ENCODE data around the gene SAFB2.

SAFB2 gene

DNA sequence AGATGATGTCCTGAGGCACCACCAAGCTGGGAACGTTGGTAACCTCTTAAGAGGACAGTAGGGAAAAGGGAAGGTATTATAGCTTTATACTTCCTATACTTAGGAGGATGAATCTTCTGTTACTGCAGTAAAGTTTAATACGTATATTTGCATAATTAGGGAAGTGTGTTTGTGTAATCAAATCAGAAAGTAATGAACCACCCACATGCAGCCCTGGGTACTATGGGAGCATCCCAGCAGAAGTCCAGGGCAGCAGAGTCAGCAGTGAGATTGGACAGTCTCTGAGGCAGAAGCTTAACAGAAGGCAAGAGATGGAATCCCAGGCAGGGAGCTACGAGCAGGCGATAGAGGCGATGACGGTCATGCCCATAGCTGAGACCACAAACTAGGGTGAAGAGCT lies 12.9 kb upstream of the SAFB2 start:
- Histone ChIP-seq H3K36me3 (ENCODE audit: insufficient read depth, low read length) (peaks cover 77% of the 10 kb centered on the region), H3K4me3 (ENCODE audit: low read depth, low read length, poor library complexity, severe bottlenecking) (no peak overlapping the region), H3K9me2 (ENCODE audit: low read depth, low read length) (no peaks in the 10 kb centered on the region), H3K4me2 (ENCODE audit: low read length) (no peak overlapping the region), H3K27ac (ENCODE audit: low read depth, low read length, poor library complexity, severe bottlenecking) (no peak overlapping the region), H3K79me2 (ENCODE audit: insufficient read depth, low read length) (peaks cover 98% of the 10 kb centered on the region), H3K9me3 (ENCODE audit: low read length) (no peaks in the 10 kb centered on the region), H4K20me1 (ENCODE audit: insufficient read depth, low read length) (peaks cover 10% of the 10 kb centered on the region; the same call in 1 of the 2 replicates), H3K4me1 (ENCODE audit: insufficient read depth, low read length, severe bottlenecking) (no peaks in the 10 kb centered on the region), H2AFZ (ENCODE audit: low read length) (no peak overlapping the region), H3K27me3 (ENCODE audit: insufficient read depth, low read length) (no peaks in the 10 kb centered on the region), H3F3A (ENCODE audit: insufficient read depth, low read length) (no peaks in the 10 kb centered on the region; the same call in 1 of the 2 replicates), H3K9ac (ENCODE audit: low read length) (no peak overlapping the region)
- TF ChIP-seq EZH2 (IDR thresholded peaks at IDR 0.05; ENCODE audit: borderline replicate concordance, low read length) (no peak), CTCF (IDR thresholded peaks at IDR 0.05; ENCODE audit: low read length) (no peak)

- Histone ChIP-seq H3K9me2 (ENCODE audit: low read depth, low read length) (no peaks in the 10 kb centered on the region), H3K9ac (ENCODE audit: low read length) (no peak overlapping the region), H3K4me2 (ENCODE audit: low read length) (no peak overlapping the region), H3K4me3 (ENCODE audit: low read depth, low read length, poor library complexity, severe bottlenecking) (no peak overlapping the region), H3K79me2 (ENCODE audit: insufficient read depth, low read length) (peaks cover 99% of the 10 kb centered on the region), H3K36me3 (ENCODE audit: insufficient read depth, low read length) (peaks cover 87% of the 10 kb centered on the region), H4K20me1 (ENCODE audit: insufficient read depth, low read length) (peaks cover 19% of the 10 kb centered on the region; the same call in 1 of the 2 replicates), H3K27me3 (ENCODE audit: insufficient read depth, low read length) (no peaks in the 10 kb centered on the region), H2AFZ (ENCODE audit: low read length) (no peak overlapping the region), H3K9me3 (ENCODE audit: low read length) (no peaks in the 10 kb centered on the region), H3K27ac (ENCODE audit: low read depth, low read length, poor library complexity, severe bottlenecking) (no peak overlapping the region), H3K4me1 (ENCODE audit: insufficient read depth, low read length, severe bottlenecking) (peaks cover 22% of the 10 kb centered on the region), H3F3A (ENCODE audit: insufficient read depth, low read length) (no peaks in the 10 kb centered on the region; the same call in 1 of the 2 replicates)
- TF ChIP-seq EZH2 (IDR thresholded peaks at IDR 0.05; ENCODE audit: borderline replicate concordance, low read length) (no peak), CTCF (IDR thresholded peaks at IDR 0.05; ENCODE audit: low read length) (no peak)
Observed at GRCh38 chr19:5632657-5633056, 10.1 kb upstream of the SAFB2 start.

DNA sequence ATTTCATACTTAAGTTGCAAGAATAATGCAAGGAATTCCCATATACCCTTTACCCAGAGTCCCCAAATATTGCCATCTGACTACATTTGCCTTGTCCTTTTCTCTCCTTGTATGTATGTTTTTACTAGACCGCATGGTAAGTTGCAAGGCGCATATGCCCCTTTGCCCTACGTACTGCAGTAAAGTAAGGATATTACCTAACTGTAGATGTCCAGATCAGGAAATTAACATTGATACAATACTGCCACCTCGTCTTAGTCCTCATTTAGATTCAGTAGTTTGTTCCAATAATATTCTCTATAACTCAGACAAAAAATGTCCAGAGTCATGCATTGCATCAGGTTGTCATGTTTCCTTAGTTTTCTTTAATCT lies 9.7 kb upstream of the SAFB2 start:
- H3K9me3 ChIP-seq (ENCODE audit: low read length), result no peaks in the 10 kb centered on the region
- no peaks in the 10 kb centered on the region for H3K27me3 ChIP-seq (ENCODE audit: insufficient read depth, low read length)
- TF ChIP-seq EZH2 (IDR thresholded peaks at IDR 0.05; ENCODE audit: borderline replicate concordance, low read length) (no peak), CTCF (IDR thresholded peaks at IDR 0.05; ENCODE audit: low read length) (no peak)
- no peak overlapping the region for H3K9ac ChIP-seq (ENCODE audit: low read length)
- H3K9me2 ChIP-seq (ENCODE audit: low read depth, low read length), result no peaks in the 10 kb centered on the region
- H2AFZ ChIP-seq (ENCODE audit: low read length), result no peak overlapping the region
- H3K4me2 ChIP-seq (ENCODE audit: low read length), result no peak overlapping the region
- H3K4me1 ChIP-seq (ENCODE audit: insufficient read depth, low read length, severe bottlenecking), result peaks cover 27% of the 10 kb centered on the region
- H3K79me2 ChIP-seq (ENCODE audit: insufficient read depth, low read length), result peaks cover 99% of the 10 kb centered on the region
- H3F3A ChIP-seq (ENCODE audit: insufficient read depth, low read length), result no peaks in the 10 kb centered on the region; the same call in 1 of the 2 replicates
- peaks cover 19% of the 10 kb centered on the region; the same call in 1 of the 2 replicates for H4K20me1 ChIP-seq (ENCODE audit: insufficient read depth, low read length)
- H3K4me3 ChIP-seq (ENCODE audit: low read depth, low read length, poor library complexity, severe bottlenecking), result no peak overlapping the region
- H3K27ac ChIP-seq (ENCODE audit: low read depth, low read length, poor library complexity, severe bottlenecking), result no peak overlapping the region
- H3K36me3 ChIP-seq (ENCODE audit: insufficient read depth, low read length), result peaks cover 87% of the 10 kb centered on the region
